Measurements from ENCODE around the gene RGCC. TPM values are rescaled to one million over a fixed set of nuclear protein-coding genes. Genes with fewer than 3 reads are reported as not detected.

RGCC gene
- total and polyA plus RNA-seq, 2 of the 4 experiments (the other 2 are of a cell fraction), result 7.5 to 7.6 TPM

DNA sequence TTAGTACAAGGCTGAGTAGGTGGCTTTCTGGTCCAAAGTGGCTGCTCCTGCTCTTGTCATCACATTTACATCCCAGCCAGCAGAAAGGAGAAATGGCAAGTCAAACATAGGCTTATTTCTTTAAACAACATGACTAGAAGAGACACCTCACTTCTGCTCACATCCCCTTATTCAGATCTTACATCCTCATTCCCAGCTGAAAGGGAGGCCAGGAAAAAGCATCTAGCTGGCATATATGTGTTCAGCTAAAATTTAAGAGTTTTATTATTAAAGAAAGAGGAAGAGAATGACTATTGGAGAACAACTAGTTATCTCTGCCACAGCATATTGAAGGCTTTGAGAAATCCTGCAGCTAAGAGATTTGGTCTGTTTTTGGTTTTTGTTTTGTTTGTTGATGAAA is 34.1 kb downstream of the RGCC start:
- ChIA-PET POLR2A (ENCODE audit: unreplicated experiment) (no interaction called here), CTCF (no interaction called here)
- Histone ChIP-seq H2AFZ (replicated peaks; ENCODE audit: low read length, poor library complexity) (no peak overlapping the region), H3K18ac (ENCODE audit: low read depth, low read length) (no peak overlapping the region), H3K4me2 (ENCODE audit: low read depth, low read length) (no peak overlapping the region), H3K23ac (ENCODE audit: low read depth, low read length) (no peak overlapping the region), H3K9me3 (ENCODE audit: control insufficient read depth, insufficient read depth, low read length) (no peaks in the 10 kb centered on the region; the same call in 1 of the 2 replicates), H3K56ac (ENCODE audit: extremely low read depth, insufficient read depth, low read length) (no peak overlapping the region), H3K9ac (ENCODE audit: low read depth, low read length) (no peak overlapping the region), H4K8ac (ENCODE audit: low read depth in 2 of 2, low read length in 2 of 2) (no peak overlapping the region), H3K27ac (ENCODE audit: insufficient read depth, low read length) (no peak overlapping the region), H2AK9ac (replicated peaks; ENCODE audit: low read depth, low read length, poor library complexity) (no peak overlapping the region), H3K14ac (replicated peaks; ENCODE audit: low read depth, low read length) (no peak overlapping the region), H4K91ac (ENCODE audit: insufficient read depth, low read depth, low read length) (peak overlapping the region; percentile 45; the same call in 1 of the 2 replicates), H2AK5ac (ENCODE audit: low read depth, low read length) (peak overlapping the region; percentile 33; the same call in 1 of the 2 replicates), H4K5ac (ENCODE audit: low read depth, low read length) (no peak overlapping the region), H2BK5ac (ENCODE audit: low read depth, low read length, poor library complexity, severe bottlenecking) (no peak overlapping the region), H3K27me3 (ENCODE audit: control insufficient read depth, insufficient read depth, low read length) (no peaks in the 10 kb centered on the region), H3K4me3 (ENCODE audit: insufficient read depth, low read depth, low read length) (no peak overlapping the region), H2BK15ac (ENCODE audit: low read depth, low read length) (peak overlapping the region; percentile 20; the same call in 1 of the 3 replicates), H2BK120ac (ENCODE audit: low read depth, low read length) (peak overlapping the region; percentile 82; the same call in 1 of the 2 replicates), H2BK20ac (ENCODE audit: low read depth, low read length) (peak overlapping the region; percentile 85; the same call in 1 of the 2 replicates), H3K79me1 (ENCODE audit: low read depth in 1 of 2, low read length in 2 of 2) (no peaks in the 10 kb centered on the region), H4K20me1 (ENCODE audit: insufficient read depth, low read length) (no peaks in the 10 kb centered on the region), H3K9me1 (ENCODE audit: insufficient read depth, low read length) (peaks cover 17% of the 10 kb centered on the region), H3K4ac (ENCODE audit: low read depth, low read length) (no peak overlapping the region), H3K36me3 (ENCODE audit: control insufficient read depth, insufficient read depth, low read length) (no peaks in the 10 kb centered on the region), H3K4me1 (ENCODE audit: control insufficient read depth, insufficient read depth, low read length) (peaks cover 8% of the 10 kb centered on the region)
- no TSS peak for BruUV-seq (replicated peaks)
- DNase-seq (no peak), ATAC-seq (ENCODE audit: low read depth) (no peak)
- dilution Hi-C loops (cut with HindIII; ENCODE audit: low sequenced_read_pairs, unreplicated experiment), result no loop called here
- intact Hi-C loops (cut with micrococcal nuclease), result no loop called here
- TF ChIP-seq POLR2A (IDR thresholded peaks at IDR 0.05; ENCODE audit: low read depth, low read length) (no peak), ELK1 (IDR thresholded peaks at IDR 0.05; ENCODE audit: borderline replicate concordance, low read depth, low read length) (no peak), CHD1 (IDR thresholded peaks at IDR 0.05; ENCODE audit: low read depth, low read length) (no peak), CEBPB (IDR thresholded peaks at IDR 0.05; ENCODE audit: low read depth, low read length) (no peak), NFE2L2 (IDR thresholded peaks at IDR 0.05; ENCODE audit: low read depth, low read length) (no peak), RFX5 (IDR thresholded peaks at IDR 0.05; ENCODE audit: low read depth, low read length) (no peak), FOS (IDR thresholded peaks at IDR 0.05; ENCODE audit: low read depth, low read length) (no peak), SMC3 (IDR thresholded peaks at IDR 0.05; ENCODE audit: low read depth, low read length) (no peak), MXI1 (IDR thresholded peaks at IDR 0.05; ENCODE audit: borderline replicate concordance, low read depth, low read length) (no peak), USF2 (IDR thresholded peaks at IDR 0.05; ENCODE audit: low read depth, low read length) (no peak), MAFK (IDR thresholded peaks at IDR 0.05; ENCODE audit: low read depth, low read length) (no peak), RAD21 (IDR thresholded peaks at IDR 0.05; ENCODE audit: low read length) (no peak), BHLHE40 (IDR thresholded peaks at IDR 0.05; ENCODE audit: low read depth, low read length) (no peak)
- TF ChIP-seq, protein P1, sequence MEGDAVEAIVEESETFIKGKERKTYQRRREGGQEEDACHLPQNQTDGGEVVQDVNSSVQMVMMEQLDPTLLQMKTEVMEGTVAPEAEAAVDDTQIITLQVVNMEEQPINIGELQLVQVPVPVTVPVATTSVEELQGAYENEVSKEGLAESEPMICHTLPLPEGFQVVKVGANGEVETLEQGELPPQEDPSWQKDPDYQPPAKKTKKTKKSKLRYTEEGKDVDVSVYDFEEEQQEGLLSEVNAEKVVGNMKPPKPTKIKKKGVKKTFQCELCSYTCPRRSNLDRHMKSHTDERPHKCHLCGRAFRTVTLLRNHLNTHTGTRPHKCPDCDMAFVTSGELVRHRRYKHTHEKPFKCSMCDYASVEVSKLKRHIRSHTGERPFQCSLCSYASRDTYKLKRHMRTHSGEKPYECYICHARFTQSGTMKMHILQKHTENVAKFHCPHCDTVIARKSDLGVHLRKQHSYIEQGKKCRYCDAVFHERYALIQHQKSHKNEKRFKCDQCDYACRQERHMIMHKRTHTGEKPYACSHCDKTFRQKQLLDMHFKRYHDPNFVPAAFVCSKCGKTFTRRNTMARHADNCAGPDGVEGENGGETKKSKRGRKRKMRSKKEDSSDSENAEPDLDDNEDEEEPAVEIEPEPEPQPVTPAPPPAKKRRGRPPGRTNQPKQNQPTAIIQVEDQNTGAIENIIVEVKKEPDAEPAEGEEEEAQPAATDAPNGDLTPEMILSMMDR (conservative IDR thresholded peaks at IDR 0.05; ENCODE audit: low read depth, low read length), result no peak
- in situ Hi-C loops (cut with MboI; ENCODE audit: low sequenced_read_pairs), result no loop called here
